Erythroblast (primary cell): ENCODE measurements around the gene KLHL5.
A peak's percentile ranks its signal among the peaks of the same experiment; 100 is the strongest.
"Not testable (repeated sequence)": the region's sequence is repeated elsewhere in the genome, so short reads cannot be mapped to it uniquely, and the experiment has no call there.

ENCODE experiments used
- DNase-seq, 2 experiments: peaks; one replicate each; lab custom pipeline; 2025; lab: John Stamatoyannopoulos, UW
- GATA1 ChIP-seq: IDR thresholded peaks from 2 replicates; pipeline ENCODE4 v1.6.1; 2011; ENCODE audit warnings: low read depth, mild to moderate bottlenecking, control low read depth, low read length, moderate library complexity
- POLR2A ChIP-seq: IDR thresholded peaks from 2 replicates; pipeline ENCODE4 v1.6.1; 2011; ENCODE audit warnings: mild to moderate bottlenecking, low read length

KLHL5 gene

GRCh38 chr4:39062094-39062769 lies at the start of gene KLHL5:
Gene KLHL5, plus strand, starts transcription at chr4:39062232. Its CDS starts 421 bp downstream, at chr4:39062653.
- no peak for DNase-seq
- TF ChIP-seq GATA1 (no peak), POLR2A (no peak)

GRCh38 chr4:39014028-39014427 lies 48.0 kb upstream of the KLHL5 start:
- TF ChIP-seq GATA1: no peak
- no peak for TF ChIP-seq POLR2A
- DNase-seq: no peak

DNA sequence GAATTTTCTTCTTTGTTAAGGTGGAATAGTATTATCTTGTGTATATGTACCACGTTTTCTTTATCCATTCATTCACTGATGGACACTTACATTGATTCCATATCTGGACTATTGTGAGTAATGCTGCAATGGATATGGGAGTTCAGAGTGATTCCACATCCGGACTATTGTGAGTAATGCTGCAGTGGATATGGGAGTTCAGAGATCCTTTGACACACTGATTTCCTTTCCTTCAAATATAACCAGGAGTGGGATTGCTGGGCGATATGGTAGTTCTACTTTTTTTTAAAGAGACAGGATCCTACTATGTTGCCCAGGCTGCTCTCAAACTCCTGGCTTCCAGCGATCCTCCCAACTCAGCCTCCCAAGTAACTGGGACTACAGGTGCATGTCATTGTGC lies 41.9 kb upstream of the KLHL5 start:
- no peak for DNase-seq
- no peak for TF ChIP-seq POLR2A

DNA sequence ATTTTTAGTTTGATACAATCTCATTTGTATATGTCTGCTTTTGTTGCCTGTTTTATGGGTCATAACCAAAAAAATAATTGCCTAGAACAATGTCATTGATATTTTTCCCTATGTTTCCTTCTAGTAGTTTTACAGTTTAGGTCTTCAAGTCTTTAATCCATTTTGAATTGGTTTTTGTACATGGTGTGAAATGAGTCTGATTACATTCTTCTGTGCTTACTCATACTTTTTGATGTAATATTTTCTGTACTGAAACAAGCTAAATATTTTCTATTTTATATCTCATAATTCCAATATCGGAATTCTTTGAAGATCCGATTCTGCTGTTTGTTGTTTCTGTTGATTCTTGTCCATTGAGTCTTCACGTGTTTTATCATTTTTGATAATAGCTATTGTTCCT lies 40.4 kb upstream of the KLHL5 start:
- no peak for DNase-seq
- no peak for TF ChIP-seq GATA1
- no peak for TF ChIP-seq POLR2A

- TF ChIP-seq POLR2A (no peak), GATA1 (no peak)
- DNase-seq: no peak
Observed at GRCh38 chr4:39022241-39022640, 39.8 kb upstream of the KLHL5 start.

- TF ChIP-seq POLR2A (no peak), GATA1 (no peak)
- no peak for DNase-seq
Observed at GRCh38 chr4:39023059-39023458, 39.0 kb upstream of the KLHL5 start.

- DNase-seq: no peak
- TF ChIP-seq GATA1 (no peak), POLR2A (no peak)
Observed at GRCh38 chr4:39024311-39024865, 37.6 kb upstream of the KLHL5 start.

DNA sequence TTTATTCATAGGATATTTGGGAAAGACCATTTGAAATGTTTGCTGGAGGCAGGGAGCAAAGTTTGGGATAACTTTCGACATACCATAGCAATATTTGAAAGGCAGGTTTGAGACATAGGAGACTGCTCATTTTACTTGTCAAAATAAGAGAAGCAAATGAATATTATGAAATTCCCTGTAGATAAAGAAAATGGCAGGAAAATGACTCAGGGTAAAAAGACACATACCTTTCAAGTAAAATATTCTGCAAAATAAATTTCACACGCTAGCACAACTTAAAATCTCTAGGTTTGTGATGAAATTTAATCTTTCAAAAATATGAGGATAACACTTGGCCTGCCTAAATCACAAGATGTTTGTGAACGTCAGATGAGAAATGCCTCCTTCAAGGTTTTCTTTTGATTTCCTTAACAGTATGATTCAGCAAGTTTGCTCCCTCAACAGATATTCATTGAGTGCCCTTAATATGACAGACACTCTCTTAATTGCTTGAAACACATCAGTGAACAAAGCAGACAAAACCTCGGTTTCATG lies 36.4 kb upstream of the KLHL5 start:
- peak in 1 of 2 experiments; percentile 37 for DNase-seq
- TF ChIP-seq POLR2A: no peak
- no peak for TF ChIP-seq GATA1

DNA sequence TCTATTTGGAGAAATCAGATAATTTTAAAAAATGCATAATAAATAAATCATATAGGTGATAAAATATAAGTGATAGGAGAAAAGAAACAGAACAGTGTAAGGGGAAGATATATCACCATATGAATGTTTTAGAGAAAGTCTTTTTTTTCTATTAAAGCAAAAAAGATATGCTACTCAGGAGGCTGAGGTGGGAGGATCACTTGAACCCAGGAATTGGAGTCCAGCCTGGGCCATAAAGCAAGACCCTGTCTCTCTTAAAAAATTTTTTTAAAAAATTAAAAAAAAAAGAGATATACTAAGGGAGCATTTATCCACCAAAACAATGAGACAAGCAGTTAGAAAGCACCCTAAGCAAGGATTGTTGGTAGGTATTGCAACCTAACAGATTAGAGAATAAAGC lies 35.9 kb upstream of the KLHL5 start:
- TF ChIP-seq GATA1: no peak
- no peak for TF ChIP-seq POLR2A
- no peak for DNase-seq

GRCh38 chr4:39029752-39030694 lies 32.0 kb upstream of the KLHL5 start:
- no peak for DNase-seq

DNA sequence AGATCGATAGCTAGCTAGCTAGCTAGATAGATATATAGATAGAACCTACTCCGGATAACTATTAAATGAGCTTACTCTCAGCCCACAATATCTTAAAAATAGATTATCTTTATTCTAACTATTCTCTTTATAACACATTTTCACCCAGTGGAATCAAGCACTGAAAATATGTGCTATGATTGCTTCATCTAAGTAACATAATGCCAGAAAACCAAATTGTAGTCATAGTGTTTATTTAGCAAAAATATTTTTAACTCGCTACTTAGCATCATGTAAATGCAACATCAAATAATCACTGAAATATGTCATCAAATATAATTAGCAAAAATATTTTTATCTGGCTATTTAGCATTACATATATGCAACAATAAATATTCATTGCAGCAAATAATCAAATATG lies 31.3 kb upstream of the KLHL5 start:
- TF ChIP-seq POLR2A: no peak
- no peak for TF ChIP-seq GATA1
- DNase-seq: no peak

More at GRCh38 chr4:39029752-39030694, 32.0 kb upstream of the KLHL5 start:
- TF ChIP-seq GATA1 (no peak), POLR2A (no peak)

- DNase-seq: not testable (repeated sequence)
Observed at GRCh38 chr4:39031590-39032020, 30.4 kb upstream of the KLHL5 start.

DNA sequence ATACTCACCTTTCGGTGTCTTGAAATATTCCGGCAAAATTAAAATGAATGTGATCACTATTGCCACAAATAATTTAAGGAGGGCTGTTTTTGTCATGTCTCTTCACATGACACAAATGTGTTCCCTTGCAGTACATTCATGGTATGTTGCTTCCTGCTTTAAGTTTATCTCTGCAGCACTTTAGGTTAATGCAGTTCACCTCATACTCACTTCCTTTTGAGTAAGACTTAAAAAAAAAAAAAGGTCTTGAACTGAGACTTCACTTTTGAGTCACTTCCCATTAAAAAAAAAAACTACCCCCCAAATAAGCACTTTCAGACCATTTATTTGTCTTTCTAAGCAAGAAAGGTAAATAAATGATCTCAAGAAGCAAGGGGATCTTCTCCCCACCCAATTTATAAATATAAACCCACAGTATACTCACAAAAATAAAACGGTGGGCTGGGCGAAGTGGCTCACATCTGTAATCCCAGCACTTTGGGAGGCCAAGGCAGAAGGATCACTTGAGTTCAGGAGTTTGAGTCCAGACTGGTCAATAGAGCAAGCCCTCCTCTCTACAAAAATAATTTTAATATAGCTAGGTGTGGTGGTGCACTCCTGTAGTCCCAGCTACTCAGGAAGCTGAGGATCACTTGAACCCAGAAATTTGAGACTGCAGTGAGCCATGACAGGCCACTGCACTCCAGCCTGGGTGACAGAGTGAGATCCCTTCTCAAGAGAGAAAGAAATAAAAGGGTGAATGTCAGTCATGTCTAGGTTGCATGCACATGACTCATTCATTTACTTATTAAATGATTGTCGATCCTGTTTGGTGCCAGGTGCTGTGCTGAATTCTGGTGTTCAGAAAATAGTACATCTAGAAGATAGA lies 29.6 kb upstream of the KLHL5 start, which contains the start of gene TMEM156:
TSS of gene TMEM156 (minus strand) at position 192 of the 868 bp plus-strand sequence. CDS start at position 96, 96 bp downstream.
- TF ChIP-seq GATA1 (no peak), POLR2A (no peak)
- no peak for DNase-seq
